Endothelial cell of umbilical vein (primary cell): ENCODE data around the gene CCS. TPM values are rescaled to one million over a fixed set of nuclear protein-coding genes. Genes with fewer than 3 reads are reported as not detected.

Source experiments
- BruUV-seq: library from RNA; stranded (reverse); fragments of 400-500 nt; replicated peaks from 2 replicates; lab custom pipeline; 2021; lab: Mats Ljungman, UMichigan
- CTCF ChIA-PET: fragments of 300-600, 350-600 bp; sonication (Branson Sonifier 250); formaldehyde crosslinking; loops from one replicate; lab custom pipeline; 2021; ENCODE audit warnings: antibody characterized with exemption, inconsistent platforms; lab: Charles Lee
- POLR2A ChIA-PET: fragments of 300-600, 350-600 bp; sonication (Branson Sonifier 250); formaldehyde crosslinking; loops from one replicate; lab custom pipeline; 2021; ENCODE audit warnings: antibody characterized with exemption, inconsistent platforms; lab: Charles Lee
- DNase-seq: peaks from one replicate; pipeline ENCODE4 v3.0.0-alpha.2; 2011; ENCODE audit warnings: low read depth, low spot score
- FAIRE-seq: peaks from 2 replicates; lab custom pipeline; 2011; peaks lifted over from hg19 to GRCh38; lab: Jason Lieb, UNC
- H2AFZ ChIP-seq: 2 replicates; pipeline ENCODE4 v1.6.0; 2012; ENCODE audit warnings: low read depth, low read length, control low read depth, inconsistent platforms
- H3K27ac ChIP-seq: 2 replicates; pipeline ENCODE4 v1.5.1; 2011; ENCODE audit warnings: low read depth, mild to moderate bottlenecking, control low read depth, low read length, moderate library complexity; ENCODE audit not compliant: insufficient read depth
- H3K27me3 ChIP-seq, 2 experiments: 2 replicates each; pipeline versions ENCODE4 v1.6.0 to v1.6.1; 2011; ENCODE audit warnings: low read length in 2 of 2, mixed read lengths in 1 of 2; ENCODE audit not compliant: control insufficient read depth in 2 of 2, insufficient read depth in 2 of 2
- H3K36me3 ChIP-seq, 2 experiments: 2 replicates in 1 of 2; 3 replicates in 1 of 2; pipeline ENCODE4 v1.5.1; 2011; ENCODE audit warnings: low read length in 2 of 2, mild to moderate bottlenecking in 1 of 2, moderate library complexity in 1 of 2; ENCODE audit not compliant: control insufficient read depth in 2 of 2, insufficient read depth in 2 of 2; ENCODE audit errors: extremely low read depth in 1 of 2
- H3K4me1 ChIP-seq: 3 replicates; pipeline ENCODE4 v1.5.1; 2011; ENCODE audit warnings: mild to moderate bottlenecking, low read length; ENCODE audit not compliant: control insufficient read depth, insufficient read depth; ENCODE audit errors: extremely low read depth
- H3K4me2 ChIP-seq: 2 replicates; pipeline ENCODE4 v1.6.1; 2011; ENCODE audit warnings: low read length, control low read depth, mixed read lengths; ENCODE audit not compliant: insufficient read depth
- H3K4me3 ChIP-seq, 3 experiments: fragments of 200-600 bp in 1 of 3; sonication (generic), shearing (Covaris generic) in 1 of 3; replicated peaks in 1 of 3; 2 replicates each; pipeline ENCODE4 v1.5.1; 2011 to 2016; ENCODE audit warnings: control low read depth in 3 of 3, low read length in 3 of 3, mild to moderate bottlenecking in 2 of 3, inconsistent platforms in 1 of 3, low read depth in 1 of 3, moderate library complexity in 1 of 3; ENCODE audit not compliant: insufficient read depth in 1 of 3
- H3K79me2 ChIP-seq: 2 replicates; pipeline ENCODE4 v1.6.0; 2012; ENCODE audit warnings: low read length, inconsistent platforms; ENCODE audit not compliant: control insufficient read depth, insufficient read depth
- H3K9ac ChIP-seq: replicated peaks from 2 replicates; pipeline ENCODE3; 2011; ENCODE audit warnings: low read length, control low read depth; ENCODE audit not compliant: insufficient read depth; ENCODE audit errors: extremely low read depth
- H3K9me1 ChIP-seq: replicated peaks from 3 replicates; pipeline ENCODE4 v1.6.0; 2011; ENCODE audit warnings: mild to moderate bottlenecking, low read length; ENCODE audit not compliant: control insufficient read depth, insufficient read depth; ENCODE audit errors: extremely low read depth
- H3K9me3 ChIP-seq: replicated peaks from 2 replicates; pipeline ENCODE4 v1.5.1; 2012; ENCODE audit warnings: low read length, inconsistent platforms; ENCODE audit not compliant: control insufficient read depth, insufficient read depth
- H4K20me1 ChIP-seq: replicated peaks from 2 replicates; pipeline ENCODE3; 2011; ENCODE audit warnings: mild to moderate bottlenecking, low read length; ENCODE audit not compliant: control insufficient read depth, insufficient read depth; ENCODE audit errors: extremely low read depth
- EZH2 ChIP-seq: IDR thresholded peaks from 2 replicates; pipeline ENCODE4 v1.6.1; 2012; ENCODE audit warnings: borderline replicate concordance, low read depth, mild to moderate bottlenecking, moderate library complexity, low read length, inconsistent platforms; ENCODE audit not compliant: severe bottlenecking
- FOS ChIP-seq: IDR thresholded peaks from 2 replicates; pipeline ENCODE4 v1.6.1; 2011; ENCODE audit warnings: mild to moderate bottlenecking, low read length, moderate library complexity, borderline replicate concordance; ENCODE audit not compliant: insufficient read depth
- GATA2 ChIP-seq: IDR thresholded peaks from 2 replicates; pipeline ENCODE4 v1.7.0; 2011; ENCODE audit warnings: low read depth, mild to moderate bottlenecking, moderate library complexity, mixed read lengths, low read length; ENCODE audit not compliant: insufficient read length, insufficient read depth
- JUN ChIP-seq: IDR thresholded peaks from 2 replicates; pipeline ENCODE4 v1.6.1; 2011; ENCODE audit warnings: borderline replicate concordance, low read depth; ENCODE audit not compliant: insufficient read length, insufficient read depth
- MAX ChIP-seq: IDR thresholded peaks from 2 replicates; pipeline ENCODE4 v1.6.1; 2011; ENCODE audit not compliant: insufficient read depth, insufficient read length
- MYC ChIP-seq: IDR thresholded peaks from one replicate; pipeline ENCODE4 v1.6.1; 2011; ENCODE audit warnings: mild to moderate bottlenecking, low read depth, low read length
- POLR2A ChIP-seq: IDR thresholded peaks from 2 replicates; pipeline ENCODE4 v1.6.1; 2012; ENCODE audit warnings: low read depth, mild to moderate bottlenecking, control low read depth, low read length
- POLR2AphosphoS5 ChIP-seq: IDR thresholded peaks from 2 replicates; pipeline ENCODE4 v1.6.1; 2012; ENCODE audit warnings: low read depth, mild to moderate bottlenecking, control low read depth, low read length, moderate library complexity; ENCODE audit not compliant: insufficient read depth
- dilution Hi-C: fragments of 300-500 bp; cut with MboI; formaldehyde crosslinking; loops from one replicate; pipeline ENCODE4 v1.15.0; 2019; ENCODE audit warnings: low sequenced_read_pairs; ENCODE audit not compliant: extremely low pct_ligation_motif_present
- intact Hi-C: fragments of 100-400 bp; cut with micrococcal nuclease; formaldehyde crosslinking; loops from one replicate; pipeline ENCODE4 v1.10.0; 2022
- polyA plus RNA-seq, 4 experiments: library from polyadenylated mRNA; depleted of rRNA in 3 of 4; stranded (reverse) in 3 of 4; unstranded in 1 of 4; fragments of >200 nt; gene quantifications; 2 replicates each; pipeline versions ENCODE4 v1.2.1 to v1.2.3, GENCODE V29; 2011 to 2012; ENCODE audit warnings: missing spikeins in 1 of 4
- total RNA-seq: library from RNA; stranded (reverse); gene quantifications from 2 replicates; pipeline ENCODE4 v1.2.3, GENCODE V29; 2021
- TF ChIP-seq, protein P1 (sequence below), 2 donors: IDR thresholded peaks; 1 replicate in 1 of 2; 2 replicates in 1 of 2; pipeline ENCODE4 v1.5.1; 2011; ENCODE audit warnings: low read length in 2 of 2, mild to moderate bottlenecking in 2 of 2, moderate library complexity in 2 of 2, control low read depth in 1 of 2, inconsistent platforms in 1 of 2, low read depth in 1 of 2; ENCODE audit not compliant: insufficient read depth in 1 of 2; ENCODE audit errors: extremely low read depth in 1 of 2

The CCS gene
- total and polyA plus RNA-seq, 2 donors (not counting 3 experiments of a cell fraction or from before 2014, with no cell fraction given) = 38.7 to 39.0 TPM

- no peaks in the 10 kb centered on the region for H3K9me3 ChIP-seq
These were observed 2.8 kb upstream of the CCS start for GRCh38 chr11:66589996-66590675.

More at GRCh38 chr11:66589996-66590675, 2.8 kb upstream of the CCS start:
- no peak for DNase-seq
- Histone ChIP-seq H3K4me3 (no peak overlapping the region), H3K9me1 (no peaks in the 10 kb centered on the region), H3K4me1 (peaks cover 5% of the 10 kb centered on the region), H2AFZ (no peak overlapping the region), H3K27me3 (peaks cover 0 to 2% of the 10 kb centered on the region in 2 experiments), H3K9ac (no peak overlapping the region), H4K20me1 (no peaks in the 10 kb centered on the region), H3K79me2 (no peaks in the 10 kb centered on the region), H3K27ac (no peak overlapping the region), H3K36me3 (no peaks in the 10 kb centered on the region), H3K4me2 (no peak overlapping the region)
- ChIA-PET POLR2A (no interaction called here), CTCF (interaction anchor here (1.0 to 1.3 kb wide), 4 partner anchors 11 to 244 kb away, joined by 3 to 4 read pairs (median 4); no protein-coding TSS in a partner anchor)
- no peak for FAIRE-seq
- TF ChIP-seq MYC = no peak
- TF ChIP-seq, protein P1, sequence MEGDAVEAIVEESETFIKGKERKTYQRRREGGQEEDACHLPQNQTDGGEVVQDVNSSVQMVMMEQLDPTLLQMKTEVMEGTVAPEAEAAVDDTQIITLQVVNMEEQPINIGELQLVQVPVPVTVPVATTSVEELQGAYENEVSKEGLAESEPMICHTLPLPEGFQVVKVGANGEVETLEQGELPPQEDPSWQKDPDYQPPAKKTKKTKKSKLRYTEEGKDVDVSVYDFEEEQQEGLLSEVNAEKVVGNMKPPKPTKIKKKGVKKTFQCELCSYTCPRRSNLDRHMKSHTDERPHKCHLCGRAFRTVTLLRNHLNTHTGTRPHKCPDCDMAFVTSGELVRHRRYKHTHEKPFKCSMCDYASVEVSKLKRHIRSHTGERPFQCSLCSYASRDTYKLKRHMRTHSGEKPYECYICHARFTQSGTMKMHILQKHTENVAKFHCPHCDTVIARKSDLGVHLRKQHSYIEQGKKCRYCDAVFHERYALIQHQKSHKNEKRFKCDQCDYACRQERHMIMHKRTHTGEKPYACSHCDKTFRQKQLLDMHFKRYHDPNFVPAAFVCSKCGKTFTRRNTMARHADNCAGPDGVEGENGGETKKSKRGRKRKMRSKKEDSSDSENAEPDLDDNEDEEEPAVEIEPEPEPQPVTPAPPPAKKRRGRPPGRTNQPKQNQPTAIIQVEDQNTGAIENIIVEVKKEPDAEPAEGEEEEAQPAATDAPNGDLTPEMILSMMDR (IDR thresholded peaks at IDR 0.05; ENCODE audit: extremely low read depth in 1 of 2, insufficient read depth in 1 of 2, low read depth in 1 of 2, low read length in 2 of 2) = no peak
- no peak for TF ChIP-seq FOS
- no peak for TF ChIP-seq GATA2
- TF ChIP-seq MAX = no peak
- TF ChIP-seq POLR2A = no peak
- no peak for TF ChIP-seq EZH2
- TF ChIP-seq JUN = no peak
- no peak for TF ChIP-seq POLR2AphosphoS5
- dilution Hi-C loops (no loop called here), intact Hi-C loops (loop anchor here (5.0 kb wide), 1 partner anchor 87 kb away; the partner anchor contains the start of gene RBM4B)
- no TSS peak for BruUV-seq
